Measurements from ENCODE around the gene MLLT11.

- TF ChIP-seq POLR2AphosphoS5 (IDR thresholded peaks at IDR 0.05; ENCODE audit: borderline replicate concordance, low read depth, low read length), result no peak
- TF ChIP-seq EZH2 (IDR thresholded peaks at IDR 0.05), result no peak
Measured at GRCh38 chr1:151055581-151055980, 4.6 kb upstream of the MLLT11 start.
